ENCODE data around the gene CHMP1A. TPM values are rescaled to one million over a fixed set of nuclear protein-coding genes. Genes with fewer than 3 reads are reported as not detected.

Gene CHMP1A
- total RNA-seq, 1 experiment from 2014 or later = 158 TPM

DNA sequence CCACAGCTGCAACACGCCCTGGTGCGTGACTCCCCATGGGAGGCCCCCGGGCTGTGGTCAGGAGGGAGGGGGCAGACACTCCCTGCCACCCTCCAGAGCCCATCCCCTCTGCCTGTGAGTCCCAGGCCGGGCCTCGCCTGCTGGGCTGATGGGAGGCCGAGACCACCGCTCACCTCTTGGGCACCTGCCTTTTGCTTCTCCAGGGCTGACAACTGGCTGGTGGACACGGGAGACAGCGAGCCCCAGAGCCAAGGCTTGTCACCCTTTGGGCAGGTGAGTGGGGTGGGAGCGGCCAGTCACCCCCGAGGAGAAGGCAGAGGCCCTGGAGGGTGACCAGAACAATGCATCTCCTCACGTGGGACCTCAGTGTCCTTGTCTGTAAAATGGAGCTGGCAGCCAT is 20.8 kb downstream of the CHMP1A start:
- Histone ChIP-seq H2AFZ (ENCODE audit: low read depth, low read length, poor library complexity, severe bottlenecking) (no peak overlapping the region), H3K4me1 (ENCODE audit: control insufficient read depth in 1 of 2, insufficient read depth in 2 of 2, low read length in 2 of 2) (peaks cover 15 to 28% of the 10 kb centered on the region in 2 experiments), H3K4me2 (ENCODE audit: low read length) (no peak overlapping the region), H3K36me3 (ENCODE audit: control insufficient read depth in 1 of 2, insufficient read depth in 2 of 2, low read length in 2 of 2) (no peaks in the 10 kb centered on the region), H4K20me1 (ENCODE audit: insufficient read depth) (no peaks in the 10 kb centered on the region), H3K9me2 (ENCODE audit: insufficient read depth) (no peaks in the 10 kb centered on the region), H3K79me2 (ENCODE audit: insufficient read depth, low read length) (no peaks in the 10 kb centered on the region), H3K27me3 (ENCODE audit: insufficient read depth, low read length) (peaks cover 17% of the 10 kb centered on the region), H3K9me3 (ENCODE audit: control insufficient read depth in 1 of 2, insufficient read depth in 1 of 2, low read depth in 1 of 2, low read length in 2 of 2) (no peaks in the 10 kb centered on the region), H3K9ac (ENCODE audit: low read length) (no peak overlapping the region), H3K4me3 (replicated peaks in 1 of 2; ENCODE audit: low read depth in 1 of 2, low read length in 2 of 2) (no peak overlapping the region), H3K27ac (ENCODE audit: low read depth, low read length) (no peak overlapping the region; the same call in 1 of the 2 replicates)
- no peak for DNase-seq (ENCODE audit: low read depth, low spot score)
- intact Hi-C loops (cut with micrococcal nuclease) = no loop called here
- no TSS peak for BruUV-seq (replicated peaks)
- ChIA-PET POLR2A (no interaction called here), RAD21 (ENCODE audit: low non-redundant PET in 1 of 2, low total read pairs in 2 of 2, uncharacterized antibody in 2 of 2, unreplicated experiment in 2 of 2) (no interaction called here), CTCF (no interaction called here)
- TF ChIP-seq RAD21 (IDR thresholded peaks at IDR 0.05; ENCODE audit: low read depth) (no peak), REST (IDR thresholded peaks at IDR 0.05; ENCODE audit: low read depth) (no peak), POLR2A (IDR thresholded peaks at IDR 0.05; ENCODE audit: borderline replicate concordance, extremely low read depth, insufficient read depth, insufficient read length) (no peak), ELF1 (IDR thresholded peaks at IDR 0.05; ENCODE audit: borderline replicate concordance, low read depth) (no peak), ZBTB33 (IDR thresholded peaks at IDR 0.05; ENCODE audit: extremely low read depth, insufficient replicate concordance, low read length) (no peak), FOSL1 (IDR thresholded peaks at IDR 0.05; ENCODE audit: low read depth) (no peak), SP1 (IDR thresholded peaks at IDR 0.05; ENCODE audit: low read depth) (no peak), POLR2AphosphoS5 (IDR thresholded peaks at IDR 0.05; ENCODE audit: low read depth, low read length) (no peak), CEBPB (IDR thresholded peaks at IDR 0.05; ENCODE audit: low read depth) (no peak), EZH2 (IDR thresholded peaks at IDR 0.05) (no peak), CTCF (IDR thresholded peaks at IDR 0.05 in 2 of 3, conservative IDR thresholded peaks at IDR 0.05 in 1 of 3; ENCODE audit: borderline replicate concordance in 1 of 3, insufficient read depth in 1 of 3, low read depth in 2 of 3, low read length in 2 of 3) (no peak), EZH2phosphoT487 (IDR thresholded peaks at IDR 0.05; ENCODE audit: borderline replicate concordance) (no peak)
- TF ChIP-seq, protein P1, sequence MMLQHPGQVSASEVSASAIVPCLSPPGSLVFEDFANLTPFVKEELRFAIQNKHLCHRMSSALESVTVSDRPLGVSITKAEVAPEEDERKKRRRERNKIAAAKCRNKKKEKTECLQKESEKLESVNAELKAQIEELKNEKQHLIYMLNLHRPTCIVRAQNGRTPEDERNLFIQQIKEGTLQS (IDR thresholded peaks at IDR 0.05) = no peak
- no peak for ATAC-seq

Data from HCT116 (cell line).